Hepatocyte (in vitro differentiated cells): ENCODE results near the gene AMPD3. TPM values are rescaled to one million over a fixed set of nuclear protein-coding genes. Genes with fewer than 3 reads are reported as not detected.

Experiments used
- DNase-seq: peaks from one replicate; pipeline ENCODE4 v3.0.0-alpha.2; 2016; ENCODE audit warnings: low spot score
- H2AFZ ChIP-seq: fragments of 200-600 bp; sonication (generic); 2 replicates; pipeline ENCODE4 v1.6.0; 2016; ENCODE audit warnings: antibody characterized with exemption, mild to moderate bottlenecking
- H3K27ac ChIP-seq: fragments of 200-600 bp; sonication (generic); 2 replicates; pipeline ENCODE4 v1.5.1; 2016; ENCODE audit warnings: mild to moderate bottlenecking
- H3K27me3 ChIP-seq: fragments of 200-600 bp; sonication (generic); 2 replicates; pipeline ENCODE4 v1.6.1; 2016
- H3K36me3 ChIP-seq: fragments of 200-600 bp; sonication (generic); replicated peaks from 2 replicates; pipeline ENCODE4 v1.5.1; 2016; ENCODE audit warnings: low read depth; ENCODE audit not compliant: insufficient read depth
- H3K4me1 ChIP-seq: fragments of 200-600 bp; sonication (generic); 2 replicates; pipeline ENCODE4 v1.5.1; 2016; ENCODE audit warnings: mild to moderate bottlenecking, moderate library complexity; ENCODE audit not compliant: insufficient read depth
- H3K4me2 ChIP-seq: fragments of 200-600 bp; sonication (generic); 2 replicates; pipeline ENCODE4 v1.6.0; 2016
- H3K4me3 ChIP-seq: fragments of 200-600 bp; sonication (generic); 2 replicates; pipeline ENCODE4 v1.5.1; 2016; ENCODE audit warnings: mild to moderate bottlenecking
- H3K79me2 ChIP-seq: fragments of 200-600 bp; sonication (generic); 2 replicates; pipeline ENCODE4 v1.6.0; 2017; ENCODE audit warnings: mild to moderate bottlenecking
- H3K9me2 ChIP-seq: fragments of 200-600 bp; sonication (generic); replicated peaks from 2 replicates; pipeline ENCODE4 v1.6.0; 2017; ENCODE audit warnings: mild to moderate bottlenecking; ENCODE audit not compliant: insufficient read depth
- H3K9me3 ChIP-seq: fragments of 200-600 bp; sonication (generic); 2 replicates; pipeline ENCODE4 v1.5.1; 2016; ENCODE audit warnings: low read depth, mild to moderate bottlenecking
- H4K20me1 ChIP-seq: fragments of 200-600 bp; sonication (generic); 2 replicates; pipeline ENCODE4 v1.6.0; 2016; ENCODE audit warnings: mild to moderate bottlenecking; ENCODE audit not compliant: insufficient read depth, poor library complexity, severe bottlenecking
- EZH2 ChIP-seq: fragments of 200-600 bp; sonication (generic); IDR thresholded peaks from 2 replicates; pipeline ENCODE4 v1.6.1; 2016; ENCODE audit warnings: antibody characterized with exemption, mild to moderate bottlenecking, borderline replicate concordance
- EZH2phosphoT487 ChIP-seq: fragments of 200-600 bp; sonication (generic); IDR thresholded peaks from one replicate; pipeline ENCODE4 v1.6.1; 2018; ENCODE audit warnings: antibody characterized with exemption, mild to moderate bottlenecking, low read depth, moderate library complexity; ENCODE audit not compliant: unreplicated experiment, severe bottlenecking
- WGBS: methylation state at CpG from one replicate; pipeline ENCODE4 v1.1.6; 2016; ENCODE audit warnings: low lambda C conversion rate; ENCODE audit errors: missing lambda C conversion rate; 5-methylcytosine and 5-hydroxymethylcytosine counted together
- polyA plus RNA-seq: library from polyadenylated mRNA; unstranded; fragments of >200 nt; fragmentation: Nextera tagmentation; extraction: Ambion mirVana; gene quantifications from 2 replicates; pipeline ENCODE4 v1.2.1, GENCODE V29; 2016
- total RNA-seq: library from RNA; depleted of rRNA; stranded (reverse); fragments of >200 nt; gene quantifications from 2 replicates; pipeline ENCODE4 v1.2.3, GENCODE V29; 2014
- TF ChIP-seq, protein P1 (sequence below): fragments of 200-600 bp; sonication (generic); IDR thresholded peaks from 2 replicates; pipeline ENCODE4 v1.5.1; 2016; ENCODE audit warnings: antibody characterized with exemption, mild to moderate bottlenecking; ENCODE audit not compliant: poor library complexity

Gene AMPD3
- total and polyA plus RNA-seq, 2 experiments from 2014 or later, result 1.8 to 4.1 TPM

DNA sequence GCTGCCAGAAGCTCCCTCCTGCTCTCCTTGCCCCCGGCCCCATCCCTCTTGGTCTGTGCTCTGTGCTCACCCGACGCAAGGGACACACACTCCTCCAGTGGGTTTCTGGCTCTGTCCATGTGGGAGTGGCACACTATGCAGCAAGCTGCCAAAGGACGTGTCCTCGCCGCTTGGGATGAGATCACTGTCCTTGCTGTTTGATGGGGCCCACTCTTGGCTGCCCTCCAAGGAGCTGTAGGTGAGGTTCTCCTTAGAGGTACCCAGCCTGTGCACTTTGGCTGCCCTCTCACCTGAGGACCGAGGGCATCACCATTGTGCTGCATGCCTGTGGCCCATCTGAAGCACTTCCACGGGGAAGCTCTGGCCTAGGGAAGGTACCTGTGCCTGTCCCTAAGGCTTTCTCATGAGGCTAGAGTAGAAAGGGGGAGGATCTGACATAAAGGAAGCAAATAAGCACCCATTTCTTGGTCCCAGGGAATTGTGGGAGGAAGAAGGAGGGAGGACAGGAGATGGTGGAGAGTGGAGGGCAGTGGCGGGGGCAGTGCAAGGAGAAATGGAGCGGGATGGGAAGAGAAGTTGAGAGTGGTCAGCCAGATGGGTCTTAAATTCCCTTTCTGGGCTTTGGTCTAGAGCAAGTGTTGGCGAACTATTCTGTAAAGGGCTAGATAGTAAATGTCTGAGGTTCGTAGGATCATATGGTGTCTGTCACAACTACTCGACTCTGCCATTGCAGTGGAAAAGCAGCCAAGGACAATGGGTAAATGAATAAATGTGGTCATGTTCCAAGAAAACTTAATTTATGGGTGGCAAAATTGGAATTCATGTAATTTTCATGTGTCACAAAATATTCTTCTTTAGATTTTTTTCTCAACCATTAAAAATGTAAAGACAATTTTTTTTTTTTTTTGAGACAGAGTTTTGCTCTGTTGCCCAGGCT is 47.0 kb upstream of the AMPD3 start:
- Histone ChIP-seq H3K4me2 (no peak overlapping the region), H3K27me3 (no peaks in the 10 kb centered on the region), H3K27ac (no peak overlapping the region), H2AFZ (no peak overlapping the region), H3K79me2 (no peaks in the 10 kb centered on the region), H3K36me3 (no peaks in the 10 kb centered on the region), H3K4me3 (no peak overlapping the region), H3K4me1 (peaks cover 8% of the 10 kb centered on the region), H3K9me3 (no peaks in the 10 kb centered on the region), H3K9me2 (no peaks in the 10 kb centered on the region), H4K20me1 (no peaks in the 10 kb centered on the region)
- TF ChIP-seq, protein P1, sequence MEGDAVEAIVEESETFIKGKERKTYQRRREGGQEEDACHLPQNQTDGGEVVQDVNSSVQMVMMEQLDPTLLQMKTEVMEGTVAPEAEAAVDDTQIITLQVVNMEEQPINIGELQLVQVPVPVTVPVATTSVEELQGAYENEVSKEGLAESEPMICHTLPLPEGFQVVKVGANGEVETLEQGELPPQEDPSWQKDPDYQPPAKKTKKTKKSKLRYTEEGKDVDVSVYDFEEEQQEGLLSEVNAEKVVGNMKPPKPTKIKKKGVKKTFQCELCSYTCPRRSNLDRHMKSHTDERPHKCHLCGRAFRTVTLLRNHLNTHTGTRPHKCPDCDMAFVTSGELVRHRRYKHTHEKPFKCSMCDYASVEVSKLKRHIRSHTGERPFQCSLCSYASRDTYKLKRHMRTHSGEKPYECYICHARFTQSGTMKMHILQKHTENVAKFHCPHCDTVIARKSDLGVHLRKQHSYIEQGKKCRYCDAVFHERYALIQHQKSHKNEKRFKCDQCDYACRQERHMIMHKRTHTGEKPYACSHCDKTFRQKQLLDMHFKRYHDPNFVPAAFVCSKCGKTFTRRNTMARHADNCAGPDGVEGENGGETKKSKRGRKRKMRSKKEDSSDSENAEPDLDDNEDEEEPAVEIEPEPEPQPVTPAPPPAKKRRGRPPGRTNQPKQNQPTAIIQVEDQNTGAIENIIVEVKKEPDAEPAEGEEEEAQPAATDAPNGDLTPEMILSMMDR, result no peak
- no peak for TF ChIP-seq EZH2phosphoT487
- TF ChIP-seq EZH2, result no peak
- WGBS, result 86% methylated on average over 13 of the region's 13 CpGs
- no peak for DNase-seq

DNA sequence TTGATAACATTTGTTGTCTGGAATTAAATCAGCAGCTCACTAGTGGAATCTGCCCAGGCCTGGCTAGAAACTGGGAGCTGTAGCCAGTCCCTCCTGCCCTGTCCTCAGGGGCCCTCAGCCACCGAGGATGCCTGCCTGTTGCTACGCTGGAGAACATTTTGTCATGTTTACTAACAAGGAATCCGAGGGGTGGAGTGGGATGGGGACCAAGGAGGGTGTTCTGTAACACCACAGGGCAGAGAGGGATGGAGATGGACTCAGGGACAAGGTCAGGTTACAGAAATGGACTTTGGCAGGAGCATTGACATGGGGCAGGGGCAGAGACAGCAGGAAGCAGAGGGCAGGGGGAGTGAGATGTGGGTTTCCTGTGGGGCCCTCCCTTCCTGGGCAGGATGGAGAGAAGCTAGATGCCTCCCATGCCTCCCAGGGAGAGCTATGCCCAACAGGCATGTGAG is 45.8 kb upstream of the AMPD3 start:
- WGBS, result 67% methylated on average over 3 of the region's 3 CpGs
- H4K20me1 ChIP-seq, result no peaks in the 10 kb centered on the region
- H3K36me3 ChIP-seq, result no peaks in the 10 kb centered on the region
- H3K9me3 ChIP-seq, result no peaks in the 10 kb centered on the region
- H3K27ac ChIP-seq, result no peak overlapping the region
- no peak for DNase-seq
- no peaks in the 10 kb centered on the region for H3K27me3 ChIP-seq
- no peaks in the 10 kb centered on the region for H3K9me2 ChIP-seq
- H3K79me2 ChIP-seq, result no peaks in the 10 kb centered on the region
- TF ChIP-seq, protein P1, result no peak
- no peak for TF ChIP-seq EZH2
- TF ChIP-seq EZH2phosphoT487, result no peak
- H3K4me2 ChIP-seq, result no peak overlapping the region
- no peak overlapping the region for H2AFZ ChIP-seq
- no peak overlapping the region for H3K4me3 ChIP-seq
- H3K4me1 ChIP-seq, result peaks cover 8% of the 10 kb centered on the region

DNA sequence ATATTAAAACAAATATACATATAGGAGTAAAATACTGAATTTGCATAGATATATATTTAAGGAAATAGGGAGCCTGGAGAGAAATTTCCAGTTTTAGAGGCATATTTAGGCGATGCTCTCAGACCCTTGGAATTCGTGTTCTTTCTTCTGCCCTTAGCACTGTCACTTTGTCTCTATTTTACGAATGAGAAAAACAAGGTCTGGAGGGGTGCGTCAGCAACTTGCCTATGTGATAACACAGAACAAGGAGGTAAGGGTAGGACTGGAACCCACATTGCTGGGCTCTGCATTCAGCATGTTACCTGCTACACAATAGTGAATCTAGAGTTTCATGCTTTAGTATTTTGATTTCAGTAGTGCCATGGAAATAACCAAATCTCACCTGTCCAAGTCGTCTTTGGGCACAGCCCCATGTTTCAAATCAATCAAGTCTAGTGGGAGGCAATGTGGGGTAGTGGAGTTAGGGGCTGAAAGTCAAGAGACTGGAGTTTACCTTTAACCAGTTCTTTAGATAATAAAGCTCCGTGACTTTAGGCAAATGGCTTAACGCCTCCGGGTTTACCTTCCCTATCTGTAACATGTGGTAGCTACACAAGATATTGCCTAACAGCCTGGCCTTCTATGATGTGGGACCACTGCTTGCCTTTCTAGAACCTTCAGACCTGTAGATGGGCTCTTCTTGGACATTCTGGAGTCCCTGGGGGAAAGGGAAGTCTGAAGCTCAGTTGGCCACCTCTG is 44.8 kb upstream of the AMPD3 start:
- Histone ChIP-seq H3K4me2 (no peak overlapping the region), H3K79me2 (no peaks in the 10 kb centered on the region), H3K9me2 (no peaks in the 10 kb centered on the region), H3K9me3 (no peaks in the 10 kb centered on the region), H3K36me3 (no peaks in the 10 kb centered on the region), H3K4me1 (peaks cover 8% of the 10 kb centered on the region), H3K27me3 (no peaks in the 10 kb centered on the region), H3K27ac (no peak overlapping the region), H3K4me3 (no peak overlapping the region), H2AFZ (no peak overlapping the region), H4K20me1 (no peaks in the 10 kb centered on the region)
- WGBS, result 74% methylated on average over 8 of the region's 8 CpGs
- no peak for DNase-seq
- no peak for TF ChIP-seq EZH2phosphoT487
- TF ChIP-seq, protein P1, result no peak
- no peak for TF ChIP-seq EZH2
